Stimulated activated CD4-positive, alpha-beta T cell treated with anti-CD3 and anti-CD28 coated beads, Interleukin-1b, Interleukin-23, amount 100 ng/mL, for 1 hour (primary cell): ENCODE measurements around the gene MIEF1.
A peak's percentile ranks its signal among the peaks of the same experiment; 100 is the strongest.

Experiments
- DNase-seq, 2 donors: peaks; one replicate each; pipeline ENCODE4 v3.0.0-alpha.2; 2020; ENCODE audit warnings: low read depth in 2 of 2

The MIEF1 gene

DNA sequence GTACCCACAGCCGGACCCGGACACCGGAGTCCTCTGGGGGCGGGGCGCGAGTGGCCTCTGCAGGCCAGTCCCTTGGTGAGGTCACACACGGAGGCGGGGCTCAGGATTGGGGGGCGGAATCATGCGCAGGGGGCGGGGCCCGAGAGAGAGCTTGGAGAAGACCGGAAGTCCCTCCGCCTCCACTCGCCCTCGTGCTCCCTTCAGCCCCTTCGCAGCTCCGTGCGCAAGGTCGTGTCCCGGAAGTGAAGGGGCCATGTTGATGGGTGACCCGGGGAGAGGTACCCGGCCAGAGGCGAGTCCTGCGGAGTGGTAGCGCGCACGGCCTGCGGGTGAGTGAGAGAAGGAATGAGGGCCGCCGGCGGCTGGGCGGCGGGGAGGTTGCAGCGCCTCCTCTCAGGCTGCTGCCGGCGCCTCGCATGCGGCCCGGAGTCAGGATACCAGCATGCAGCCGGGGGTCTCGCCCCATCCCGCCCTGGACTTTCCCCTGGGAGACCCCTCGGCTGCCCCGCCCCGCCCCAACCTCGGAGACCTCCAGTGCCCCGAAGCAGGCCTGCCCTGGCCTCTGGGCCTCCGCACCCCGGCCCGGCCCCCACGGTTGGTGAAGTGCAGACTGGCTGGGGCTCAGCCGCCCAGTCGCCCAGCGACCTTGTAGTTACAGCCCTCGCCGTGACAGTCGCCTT, at the start of gene MIEF1:
MIEF1 (plus strand) TSS at position 182 of the 680 bp plus-strand sequence. CDS start 9,005 bp downstream, outside the sequence.
- DNase-seq = peak; percentile 74 to 88

DNA sequence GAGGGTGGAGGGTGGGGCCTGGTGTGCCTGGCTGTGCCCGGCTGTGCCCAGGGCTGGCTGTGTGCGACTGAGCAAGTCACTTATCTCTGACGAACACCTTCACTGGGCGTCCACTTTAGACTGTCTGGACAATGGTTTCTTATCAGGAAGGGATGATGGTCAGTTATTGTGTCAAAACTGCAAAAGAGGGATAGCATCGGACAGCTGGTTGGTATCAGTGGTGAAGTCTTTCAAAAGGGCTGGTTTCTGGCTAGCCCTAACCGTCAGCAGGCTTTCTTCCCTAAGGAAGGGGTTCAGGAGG, 49.4 kb upstream of the MIEF1 start:
- no peak for DNase-seq

DNA sequence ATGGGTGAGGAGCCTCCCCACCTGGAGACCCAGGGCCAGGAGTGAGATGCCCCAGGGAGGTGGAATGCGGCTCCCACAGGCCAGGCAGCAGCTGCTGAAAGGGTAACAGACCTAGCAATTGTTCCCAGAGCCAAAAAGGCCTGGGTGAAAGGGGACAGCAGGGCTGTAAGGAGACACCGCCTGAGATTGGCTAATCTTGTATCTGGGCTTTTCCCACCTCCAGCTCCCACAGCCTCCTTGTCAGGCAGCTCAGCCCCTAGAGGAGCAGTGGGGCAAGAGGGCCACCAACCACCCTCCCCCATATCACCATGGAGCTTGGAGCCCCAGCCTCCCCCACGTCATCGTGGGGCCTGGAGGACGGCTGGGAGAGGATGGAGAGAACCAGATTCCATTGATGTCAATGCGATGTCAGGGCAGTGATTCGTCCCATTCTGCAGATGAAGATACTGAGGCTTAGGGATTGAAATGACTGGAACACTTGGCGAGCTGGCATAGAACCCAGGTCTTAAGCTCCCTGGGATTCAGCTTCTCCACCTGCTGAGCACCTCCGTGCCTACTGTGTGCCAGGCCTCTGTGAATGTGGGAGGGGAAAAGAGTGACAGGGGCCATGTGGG, 48.2 kb upstream of the MIEF1 start:
- no peak for DNase-seq

DNA sequence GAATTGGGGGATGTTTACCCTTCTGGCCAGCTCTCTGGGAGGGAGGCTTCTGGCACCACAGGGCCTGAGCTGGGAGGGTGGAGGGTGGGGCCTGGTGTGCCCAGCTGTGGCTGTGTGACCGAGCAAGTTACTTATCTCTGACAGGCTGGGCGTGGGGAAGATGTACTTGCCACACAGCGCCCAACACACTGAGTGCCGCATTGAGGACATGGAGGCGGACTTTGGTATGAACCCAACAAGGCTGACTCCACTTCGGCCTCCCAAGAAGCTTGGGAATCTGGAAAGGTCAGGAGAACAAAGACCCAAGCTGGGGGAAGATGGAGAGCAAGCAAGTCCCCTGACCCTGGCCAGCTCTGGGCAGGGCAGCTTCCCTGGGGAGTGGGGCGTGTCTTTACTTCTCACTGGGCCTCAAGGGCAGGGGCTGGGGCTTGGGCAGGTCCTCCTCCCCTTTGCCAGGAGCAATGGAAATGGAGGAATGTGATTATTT, 47.7 kb upstream of the MIEF1 start:
- DNase-seq = no peak

DNA sequence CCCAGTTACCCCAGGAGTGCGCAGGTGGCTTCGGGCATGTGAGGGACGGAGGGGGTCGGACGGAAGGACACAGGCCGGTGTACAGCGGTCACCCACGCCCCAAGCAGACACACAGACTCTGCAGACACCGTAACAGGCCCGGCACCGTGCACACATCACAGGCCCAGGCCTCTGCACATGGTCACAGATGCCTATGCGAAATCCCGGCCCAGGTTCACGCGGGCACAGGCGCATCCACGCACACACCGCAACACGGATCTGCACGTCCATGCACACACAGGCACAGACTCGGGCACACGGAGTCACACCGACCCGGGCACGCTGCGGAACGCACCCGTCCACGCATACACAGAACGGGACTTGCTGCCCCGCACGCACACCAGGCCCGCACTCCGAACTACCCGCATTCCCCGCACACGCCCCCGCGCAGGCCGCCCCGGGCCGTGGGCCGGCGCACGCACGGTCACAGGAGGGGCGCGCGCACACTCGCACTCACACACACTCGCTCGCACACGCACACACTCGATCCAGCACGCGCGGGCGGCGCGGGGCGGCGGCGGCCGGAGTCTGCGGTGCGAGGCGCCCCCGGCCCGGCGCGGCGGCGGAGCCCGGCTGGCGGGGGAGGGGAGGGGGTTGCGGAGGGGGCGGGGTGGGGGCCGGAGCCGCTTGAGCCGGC, 45.4 kb upstream of the MIEF1 start, which contains the start of gene MGAT3:
MGAT3 (plus strand) TSS at position 491 of the 676 bp plus-strand sequence. CDS start 30,336 bp downstream, outside the sequence.
- DNase-seq = no peak

- DNase-seq = no peak
Observed at GRCh38 chr22:39457198-39457555, 44.9 kb upstream of the MIEF1 start.

GRCh38 chr22:39457556-39458443, 44.3 kb upstream of the MIEF1 start:
- no peak for DNase-seq

GRCh38 chr22:39458444-39459083, 43.5 kb upstream of the MIEF1 start:
- DNase-seq = no peak

DNA sequence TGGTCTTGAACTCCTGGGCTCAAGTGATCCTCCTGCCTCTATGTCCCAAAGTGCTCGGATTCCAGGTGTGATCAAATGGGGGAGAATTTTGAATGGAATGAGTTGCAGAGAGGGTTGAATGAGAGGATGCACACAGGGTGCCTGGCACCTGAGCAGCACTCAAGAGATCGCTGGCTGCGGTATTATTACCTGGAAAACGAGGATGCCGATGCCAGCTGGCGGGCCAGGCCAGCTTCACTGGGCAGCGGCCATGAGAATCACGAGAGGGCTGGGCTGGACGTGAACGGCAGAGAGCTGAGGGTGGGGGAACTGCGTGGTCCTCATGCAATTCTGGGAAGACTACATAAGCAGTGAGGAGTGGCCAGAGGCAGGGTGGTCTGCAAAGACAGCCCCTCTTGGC, 42.4 kb upstream of the MIEF1 start:
- DNase-seq = no peak

DNA sequence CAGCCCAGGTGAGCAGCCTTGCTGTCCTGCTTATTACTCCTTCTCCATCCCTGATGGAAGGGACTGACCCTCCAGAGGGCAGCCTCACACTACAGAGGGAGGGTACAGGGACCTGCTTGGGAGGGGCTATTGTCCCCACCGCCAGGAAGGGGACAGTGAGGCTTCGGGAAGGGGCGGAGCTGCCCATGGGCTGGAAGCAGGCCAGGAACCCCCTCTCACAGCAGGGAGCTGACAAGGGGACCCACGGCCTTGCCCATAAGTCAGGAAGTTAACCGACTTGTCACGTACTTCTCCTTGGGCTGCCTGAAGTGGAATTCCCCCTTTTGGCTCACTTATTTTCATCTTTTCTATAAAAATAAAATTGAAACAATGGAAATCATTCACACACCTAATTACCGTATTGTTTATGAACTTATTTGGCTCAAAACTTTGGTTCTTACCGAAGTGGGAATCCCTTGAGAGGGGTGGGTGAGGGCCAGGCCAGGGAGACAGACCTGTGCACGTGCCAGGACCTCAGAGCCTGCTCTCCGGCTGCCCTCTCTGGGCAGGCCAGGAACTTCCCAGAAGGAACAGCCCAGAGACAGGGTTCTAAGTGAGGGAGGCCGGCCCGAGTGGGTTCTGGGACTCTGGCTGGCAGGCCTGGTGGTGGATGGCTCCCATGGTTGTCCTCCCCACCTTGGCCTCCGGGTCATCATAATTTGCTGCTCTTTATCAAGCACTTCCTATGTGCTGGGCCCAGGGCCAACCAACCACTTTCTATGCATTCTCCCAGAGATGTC, 39.5 kb upstream of the MIEF1 start:
- no peak for DNase-seq

DNA sequence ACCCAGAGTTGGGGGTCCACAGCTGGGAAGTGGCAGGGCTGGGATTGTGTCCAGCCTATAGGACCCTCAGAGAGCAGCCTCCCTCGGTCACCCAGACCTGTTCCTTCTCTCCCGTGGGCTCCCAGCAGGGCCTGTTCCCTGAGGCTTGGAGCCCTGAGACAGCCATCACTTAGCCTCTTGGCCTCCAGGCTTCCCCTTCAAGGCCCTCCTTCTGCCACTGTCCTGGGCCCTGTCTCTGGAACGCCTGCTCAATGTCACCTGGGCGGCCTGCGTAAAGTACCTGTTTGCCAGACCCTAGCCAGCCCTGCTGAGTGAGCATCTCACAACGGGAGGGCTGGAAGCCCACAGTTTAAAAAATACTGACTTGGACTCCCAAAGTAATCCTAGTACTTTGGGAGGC, 38.8 kb upstream of the MIEF1 start:
- DNase-seq = no peak

GRCh38 chr22:39463931-39464390, 38.1 kb upstream of the MIEF1 start:
- DNase-seq = no peak

- DNase-seq = no peak
Observed at GRCh38 chr22:39466228-39467006, 35.7 kb upstream of the MIEF1 start.

DNA sequence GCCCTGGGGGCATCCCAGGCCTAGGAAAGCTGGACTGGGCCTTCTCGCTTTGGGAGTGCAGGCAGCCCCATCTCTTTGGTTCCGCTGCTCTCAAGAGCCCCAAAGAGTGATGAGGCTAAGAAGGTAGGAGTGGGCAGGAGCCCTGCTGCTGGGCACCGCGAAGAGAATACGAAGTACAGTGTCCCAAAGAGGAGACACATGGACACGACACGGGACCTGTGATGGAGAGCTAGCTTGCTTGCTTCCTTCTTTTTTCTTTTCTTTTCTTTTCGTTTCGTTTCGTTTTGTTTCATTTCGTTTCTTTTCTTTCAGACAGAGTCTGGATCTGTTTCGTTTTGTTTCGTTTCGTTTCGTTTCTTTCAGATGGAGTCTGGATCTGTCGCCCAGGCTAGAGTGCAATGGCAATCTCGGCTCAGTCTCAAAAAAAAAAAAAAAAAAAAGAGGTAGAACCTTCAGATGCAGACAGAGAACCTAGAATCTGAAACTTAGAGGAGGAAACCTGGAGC, 34.6 kb upstream of the MIEF1 start:
- no peak for DNase-seq

DNA sequence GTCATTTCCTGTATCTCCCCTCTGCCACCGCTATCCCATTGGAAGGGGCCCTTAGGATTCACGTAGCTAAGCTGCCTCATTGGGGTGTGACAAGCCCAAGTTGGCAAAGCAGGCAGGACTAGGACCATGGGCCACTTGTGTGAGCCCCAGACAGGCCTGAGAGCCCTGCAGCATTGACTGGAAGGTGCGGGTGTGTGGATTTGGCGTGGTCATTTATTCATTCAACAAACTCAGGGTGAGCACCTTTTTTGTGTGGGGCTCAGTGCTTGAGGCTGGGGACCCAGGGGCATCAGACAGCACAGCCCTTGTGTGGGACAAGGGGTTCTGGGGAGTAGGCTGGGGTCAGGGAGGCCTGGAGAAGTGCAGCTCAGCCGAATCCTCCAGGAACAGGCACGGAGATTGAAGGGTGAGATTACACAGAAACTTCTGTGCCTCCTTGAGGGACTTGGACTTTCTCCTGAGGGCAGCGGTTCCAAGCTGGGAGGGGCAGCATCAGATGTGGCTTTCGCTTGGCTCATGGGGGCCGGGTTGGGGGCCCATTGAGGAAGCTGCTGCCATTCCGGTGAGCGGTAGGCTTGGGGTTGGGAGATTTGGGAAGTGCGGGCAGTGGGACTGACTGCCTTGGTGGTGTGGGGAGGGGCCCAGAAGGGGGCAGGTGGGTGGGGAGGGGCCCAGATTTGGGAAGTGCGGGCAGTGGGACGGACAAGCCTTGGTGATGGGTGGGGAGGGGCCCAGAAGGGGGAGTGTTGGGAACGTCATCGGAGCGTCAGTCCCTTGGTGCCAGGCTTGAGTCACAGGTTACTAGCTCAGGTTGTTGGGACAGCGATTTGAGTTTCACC, 33.4 kb upstream of the MIEF1 start:
- no peak for DNase-seq

GRCh38 chr22:39469326-39469680, 32.8 kb upstream of the MIEF1 start:
- DNase-seq = no peak

GRCh38 chr22:39469681-39470450, 32.2 kb upstream of the MIEF1 start:
- no peak for DNase-seq
